ENCODE measurements around the gene FSIP1. TPM values are rescaled to one million over a fixed set of nuclear protein-coding genes. Genes with fewer than 3 reads are reported as not detected.

FSIP1 gene
- total and polyA plus RNA-seq, 9 of the 15 experiments (the other 6 are each of a cell fraction or from before 2014, with no cell fraction given): 0.07 to 0.51 (median 0.29) TPM

DNA sequence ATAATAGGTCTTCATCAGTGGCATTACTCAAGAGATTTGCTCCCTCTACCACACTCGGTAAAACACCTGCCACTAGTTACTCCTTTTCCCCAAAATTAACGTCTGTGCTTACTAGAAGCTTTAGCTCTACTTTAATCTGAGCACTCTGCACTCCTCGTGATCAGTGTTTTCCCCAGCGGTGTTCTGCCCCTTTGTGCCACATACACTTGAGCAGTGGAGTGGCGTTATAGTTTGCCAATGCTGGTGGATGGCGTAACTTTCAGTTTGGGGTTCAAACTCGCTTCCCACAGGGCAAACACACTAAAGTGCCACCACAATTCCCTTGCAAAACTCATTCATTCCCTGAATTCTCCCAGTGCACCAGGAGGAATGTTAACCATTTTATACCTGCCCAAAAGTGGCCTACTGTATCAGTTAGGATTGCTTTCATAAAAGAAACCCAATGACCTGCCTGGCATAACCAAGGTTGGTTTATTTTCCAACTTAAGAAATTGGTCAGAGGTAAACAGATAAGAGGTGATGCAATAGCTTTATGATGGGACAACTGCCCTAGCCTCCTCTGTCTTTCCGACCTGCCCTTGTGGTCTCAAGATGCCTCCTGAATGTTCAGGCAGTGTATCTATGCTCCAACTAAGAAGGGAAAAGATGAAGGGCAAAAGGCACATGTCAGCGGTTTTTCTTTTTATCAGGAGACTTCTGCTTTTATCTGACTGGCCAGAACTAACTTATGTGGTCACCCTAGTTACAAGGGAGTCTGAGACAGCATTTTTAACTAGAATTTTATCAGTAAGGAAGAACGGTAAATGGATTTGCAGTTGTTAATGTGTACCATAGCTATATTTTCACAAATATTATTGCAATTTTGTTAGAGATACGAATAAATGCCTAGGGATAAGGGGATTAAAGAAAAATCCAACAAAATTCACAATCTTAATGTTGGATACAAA is 83.9 kb downstream of the FSIP1 start (continued):
- TF ChIP-seq, protein P1, sequence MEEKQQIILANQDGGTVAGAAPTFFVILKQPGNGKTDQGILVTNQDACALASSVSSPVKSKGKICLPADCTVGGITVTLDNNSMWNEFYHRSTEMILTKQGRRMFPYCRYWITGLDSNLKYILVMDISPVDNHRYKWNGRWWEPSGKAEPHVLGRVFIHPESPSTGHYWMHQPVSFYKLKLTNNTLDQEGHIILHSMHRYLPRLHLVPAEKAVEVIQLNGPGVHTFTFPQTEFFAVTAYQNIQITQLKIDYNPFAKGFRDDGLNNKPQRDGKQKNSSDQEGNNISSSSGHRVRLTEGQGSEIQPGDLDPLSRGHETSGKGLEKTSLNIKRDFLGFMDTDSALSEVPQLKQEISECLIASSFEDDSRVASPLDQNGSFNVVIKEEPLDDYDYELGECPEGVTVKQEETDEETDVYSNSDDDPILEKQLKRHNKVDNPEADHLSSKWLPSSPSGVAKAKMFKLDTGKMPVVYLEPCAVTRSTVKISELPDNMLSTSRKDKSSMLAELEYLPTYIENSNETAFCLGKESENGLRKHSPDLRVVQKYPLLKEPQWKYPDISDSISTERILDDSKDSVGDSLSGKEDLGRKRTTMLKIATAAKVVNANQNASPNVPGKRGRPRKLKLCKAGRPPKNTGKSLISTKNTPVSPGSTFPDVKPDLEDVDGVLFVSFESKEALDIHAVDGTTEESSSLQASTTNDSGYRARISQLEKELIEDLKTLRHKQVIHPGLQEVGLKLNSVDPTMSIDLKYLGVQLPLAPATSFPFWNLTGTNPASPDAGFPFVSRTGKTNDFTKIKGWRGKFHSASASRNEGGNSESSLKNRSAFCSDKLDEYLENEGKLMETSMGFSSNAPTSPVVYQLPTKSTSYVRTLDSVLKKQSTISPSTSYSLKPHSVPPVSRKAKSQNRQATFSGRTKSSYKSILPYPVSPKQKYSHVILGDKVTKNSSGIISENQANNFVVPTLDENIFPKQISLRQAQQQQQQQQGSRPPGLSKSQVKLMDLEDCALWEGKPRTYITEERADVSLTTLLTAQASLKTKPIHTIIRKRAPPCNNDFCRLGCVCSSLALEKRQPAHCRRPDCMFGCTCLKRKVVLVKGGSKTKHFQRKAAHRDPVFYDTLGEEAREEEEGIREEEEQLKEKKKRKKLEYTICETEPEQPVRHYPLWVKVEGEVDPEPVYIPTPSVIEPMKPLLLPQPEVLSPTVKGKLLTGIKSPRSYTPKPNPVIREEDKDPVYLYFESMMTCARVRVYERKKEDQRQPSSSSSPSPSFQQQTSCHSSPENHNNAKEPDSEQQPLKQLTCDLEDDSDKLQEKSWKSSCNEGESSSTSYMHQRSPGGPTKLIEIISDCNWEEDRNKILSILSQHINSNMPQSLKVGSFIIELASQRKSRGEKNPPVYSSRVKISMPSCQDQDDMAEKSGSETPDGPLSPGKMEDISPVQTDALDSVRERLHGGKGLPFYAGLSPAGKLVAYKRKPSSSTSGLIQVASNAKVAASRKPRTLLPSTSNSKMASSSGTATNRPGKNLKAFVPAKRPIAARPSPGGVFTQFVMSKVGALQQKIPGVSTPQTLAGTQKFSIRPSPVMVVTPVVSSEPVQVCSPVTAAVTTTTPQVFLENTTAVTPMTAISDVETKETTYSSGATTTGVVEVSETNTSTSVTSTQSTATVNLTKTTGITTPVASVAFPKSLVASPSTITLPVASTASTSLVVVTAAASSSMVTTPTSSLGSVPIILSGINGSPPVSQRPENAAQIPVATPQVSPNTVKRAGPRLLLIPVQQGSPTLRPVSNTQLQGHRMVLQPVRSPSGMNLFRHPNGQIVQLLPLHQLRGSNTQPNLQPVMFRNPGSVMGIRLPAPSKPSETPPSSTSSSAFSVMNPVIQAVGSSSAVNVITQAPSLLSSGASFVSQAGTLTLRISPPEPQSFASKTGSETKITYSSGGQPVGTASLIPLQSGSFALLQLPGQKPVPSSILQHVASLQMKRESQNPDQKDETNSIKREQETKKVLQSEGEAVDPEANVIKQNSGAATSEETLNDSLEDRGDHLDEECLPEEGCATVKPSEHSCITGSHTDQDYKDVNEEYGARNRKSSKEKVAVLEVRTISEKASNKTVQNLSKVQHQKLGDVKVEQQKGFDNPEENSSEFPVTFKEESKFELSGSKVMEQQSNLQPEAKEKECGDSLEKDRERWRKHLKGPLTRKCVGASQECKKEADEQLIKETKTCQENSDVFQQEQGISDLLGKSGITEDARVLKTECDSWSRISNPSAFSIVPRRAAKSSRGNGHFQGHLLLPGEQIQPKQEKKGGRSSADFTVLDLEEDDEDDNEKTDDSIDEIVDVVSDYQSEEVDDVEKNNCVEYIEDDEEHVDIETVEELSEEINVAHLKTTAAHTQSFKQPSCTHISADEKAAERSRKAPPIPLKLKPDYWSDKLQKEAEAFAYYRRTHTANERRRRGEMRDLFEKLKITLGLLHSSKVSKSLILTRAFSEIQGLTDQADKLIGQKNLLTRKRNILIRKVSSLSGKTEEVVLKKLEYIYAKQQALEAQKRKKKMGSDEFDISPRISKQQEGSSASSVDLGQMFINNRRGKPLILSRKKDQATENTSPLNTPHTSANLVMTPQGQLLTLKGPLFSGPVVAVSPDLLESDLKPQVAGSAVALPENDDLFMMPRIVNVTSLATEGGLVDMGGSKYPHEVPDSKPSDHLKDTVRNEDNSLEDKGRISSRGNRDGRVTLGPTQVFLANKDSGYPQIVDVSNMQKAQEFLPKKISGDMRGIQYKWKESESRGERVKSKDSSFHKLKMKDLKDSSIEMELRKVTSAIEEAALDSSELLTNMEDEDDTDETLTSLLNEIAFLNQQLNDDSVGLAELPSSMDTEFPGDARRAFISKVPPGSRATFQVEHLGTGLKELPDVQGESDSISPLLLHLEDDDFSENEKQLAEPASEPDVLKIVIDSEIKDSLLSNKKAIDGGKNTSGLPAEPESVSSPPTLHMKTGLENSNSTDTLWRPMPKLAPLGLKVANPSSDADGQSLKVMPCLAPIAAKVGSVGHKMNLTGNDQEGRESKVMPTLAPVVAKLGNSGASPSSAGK (IDR thresholded peaks at IDR 0.05): peak; percentile 73
- TF ChIP-seq ZNF561 (CRISPR knock-in tag; conservative IDR thresholded peaks at IDR 0.05): no peak
- no peak for TF ChIP-seq ZNF140 (CRISPR knock-in tag; IDR thresholded peaks at IDR 0.05)
- TF ChIP-seq FIP1L1 (IDR thresholded peaks at IDR 0.05; ENCODE audit: low read depth, low read length, poor library complexity, severe bottlenecking): no peak
- peak; percentile 89 for TF ChIP-seq MYC (IDR thresholded peaks at IDR 0.05; ENCODE audit: low read depth, low read length)
- TF ChIP-seq MYC (CRISPR knock-in tag; IDR thresholded peaks at IDR 0.05; ENCODE audit: borderline replicate concordance, low read depth): no peak
- TF ChIP-seq, protein P2, sequence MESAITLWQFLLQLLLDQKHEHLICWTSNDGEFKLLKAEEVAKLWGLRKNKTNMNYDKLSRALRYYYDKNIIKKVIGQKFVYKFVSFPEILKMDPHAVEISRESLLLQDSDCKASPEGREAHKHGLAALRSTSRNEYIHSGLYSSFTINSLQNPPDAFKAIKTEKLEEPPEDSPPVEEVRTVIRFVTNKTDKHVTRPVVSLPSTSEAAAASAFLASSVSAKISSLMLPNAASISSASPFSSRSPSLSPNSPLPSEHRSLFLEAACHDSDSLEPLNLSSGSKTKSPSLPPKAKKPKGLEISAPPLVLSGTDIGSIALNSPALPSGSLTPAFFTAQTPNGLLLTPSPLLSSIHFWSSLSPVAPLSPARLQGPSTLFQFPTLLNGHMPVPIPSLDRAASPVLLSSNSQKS (CRISPR knock-in tag; IDR thresholded peaks at IDR 0.05): no peak
- TF ChIP-seq, protein P3, sequence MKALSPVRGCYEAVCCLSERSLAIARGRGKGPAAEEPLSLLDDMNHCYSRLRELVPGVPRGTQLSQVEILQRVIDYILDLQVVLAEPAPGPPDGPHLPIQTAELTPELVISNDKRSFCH (CRISPR knock-in tag; IDR thresholded peaks at IDR 0.05): no peak
- TF ChIP-seq, protein P3 (tag; IDR thresholded peaks at IDR 0.05): peak; percentile 73
- no peak for TF ChIP-seq GABPB1 (CRISPR knock-in tag; IDR thresholded peaks at IDR 0.05)
- TF ChIP-seq, protein P4, sequence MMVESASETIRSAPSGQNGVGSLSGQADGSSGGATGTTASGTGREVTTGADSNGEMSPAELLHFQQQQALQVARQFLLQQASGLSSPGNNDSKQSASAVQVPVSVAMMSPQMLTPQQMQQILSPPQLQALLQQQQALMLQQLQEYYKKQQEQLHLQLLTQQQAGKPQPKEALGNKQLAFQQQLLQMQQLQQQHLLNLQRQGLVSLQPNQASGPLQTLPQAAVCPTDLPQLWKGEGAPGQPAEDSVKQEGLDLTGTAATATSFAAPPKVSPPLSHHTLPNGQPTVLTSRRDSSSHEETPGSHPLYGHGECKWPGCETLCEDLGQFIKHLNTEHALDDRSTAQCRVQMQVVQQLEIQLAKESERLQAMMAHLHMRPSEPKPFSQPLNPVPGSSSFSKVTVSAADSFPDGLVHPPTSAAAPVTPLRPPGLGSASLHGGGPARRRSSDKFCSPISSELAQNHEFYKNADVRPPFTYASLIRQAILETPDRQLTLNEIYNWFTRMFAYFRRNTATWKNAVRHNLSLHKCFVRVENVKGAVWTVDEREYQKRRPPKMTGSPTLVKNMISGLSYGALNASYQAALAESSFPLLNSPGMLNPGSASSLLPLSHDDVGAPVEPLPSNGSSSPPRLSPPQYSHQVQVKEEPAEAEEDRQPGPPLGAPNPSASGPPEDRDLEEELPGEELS (CRISPR knock-in tag; IDR thresholded peaks at IDR 0.05; ENCODE audit: borderline replicate concordance): no peak

Data from K562 (cell line).